Endodermal cell (in vitro differentiated cells): ENCODE results near the gene DSTN. TPM values are rescaled to one million over a fixed set of nuclear protein-coding genes. Genes with fewer than 3 reads are reported as not detected.

Source experiments
- DNase-seq: peaks from one replicate; pipeline ENCODE4 v3.0.0-alpha.2; 2017
- H3K27ac ChIP-seq: 2 replicates; pipeline ENCODE4 v1.5.1; 2013; ENCODE audit warnings: mild to moderate bottlenecking, low read depth, low read length, moderate library complexity
- H3K27me3 ChIP-seq: 2 replicates; pipeline ENCODE4 v1.6.1; 2013; ENCODE audit warnings: mild to moderate bottlenecking, low read length, moderate library complexity; ENCODE audit not compliant: insufficient read depth, control insufficient read depth, poor library complexity, severe bottlenecking
- H3K36me3 ChIP-seq: 2 replicates; pipeline ENCODE4 v1.7.0; 2013; ENCODE audit warnings: mild to moderate bottlenecking, low read length, moderate library complexity; ENCODE audit not compliant: control insufficient read depth, insufficient read depth
- H3K4me1 ChIP-seq: one replicate; pipeline ENCODE4 v1.7.0; 2013; ENCODE audit warnings: low read length; ENCODE audit not compliant: control insufficient read depth, insufficient read depth
- H3K4me3 ChIP-seq: 2 replicates; pipeline ENCODE4 v1.5.1; 2013; ENCODE audit warnings: mild to moderate bottlenecking, low read length, moderate library complexity
- H3K9ac ChIP-seq: 2 replicates; pipeline ENCODE4 v1.6.1; 2013; ENCODE audit warnings: mild to moderate bottlenecking, low read length, moderate library complexity; ENCODE audit not compliant: poor library complexity, severe bottlenecking; ENCODE audit errors: extremely low read depth
- H3K9me3 ChIP-seq: 2 replicates; pipeline ENCODE4 v1.6.1; 2013; ENCODE audit warnings: mild to moderate bottlenecking, low read length, moderate library complexity; ENCODE audit not compliant: control insufficient read depth
- H3K27ac Mint-ChIP-seq: 2 replicates; pipeline ENCODE4 v1.8.0; 2020; ENCODE audit warnings: mixed read lengths
- H3K27me3 Mint-ChIP-seq: 2 replicates; pipeline ENCODE4 v1.8.0; 2021; ENCODE audit warnings: mild to moderate bottlenecking, mixed read lengths; ENCODE audit not compliant: insufficient read depth
- H3K36me3 Mint-ChIP-seq: 2 replicates; pipeline ENCODE4 v1.8.0; 2020; ENCODE audit warnings: low read depth, mixed read lengths
- H3K4me1 Mint-ChIP-seq: 2 replicates; pipeline ENCODE4 v1.8.0; 2020; ENCODE audit warnings: mixed read lengths
- H3K4me3 Mint-ChIP-seq: 2 replicates; pipeline ENCODE4 v1.8.0; 2020; ENCODE audit warnings: mild to moderate bottlenecking, moderate library complexity, mixed read lengths
- H3K9me3 Mint-ChIP-seq: 2 replicates; pipeline ENCODE4 v1.8.0; 2020; ENCODE audit warnings: mild to moderate bottlenecking, mixed read lengths
- CTCF ChIP-seq: fragments of 200-600 bp; sonication (generic); conservative IDR thresholded peaks from 2 replicates; pipeline ENCODE4 v1.5.0; 2021; ENCODE audit warnings: antibody characterized with exemption, mild to moderate bottlenecking
- WGBS, 2 experiments: methylation state at CpG; one replicate each; pipeline versions ENCODE4 v1.1.5 to v1.1.7; 2013; ENCODE audit warnings: missing lambda C conversion rate in 2 of 2, mixed read lengths in 1 of 2; ENCODE audit not compliant: insufficient coverage in 1 of 2, insufficient read length in 1 of 2; 5-methylcytosine and 5-hydroxymethylcytosine counted together
- total RNA-seq, 2 donors: library from RNA; stranded (reverse); fragmentation: NEBNext Ultra II Directional in 1 of 2; extraction: Animal tissue kit (Norgen Biotek cat#: 25700) in 1 of 2; gene quantifications; 2 replicates in 1 of 2; 3 replicates in 1 of 2; pipeline ENCODE4 v1.2.1, GENCODE V29; 2021

DSTN gene
- total RNA-seq, 2 donors from 2014 or later, result 196 to 204 TPM

- no peak for TF ChIP-seq CTCF
Observed at GRCh38 chr20:17571153-17571527, 1.3 kb downstream of the DSTN start.

GRCh38 chr20:17572034-17572638 lies 2.3 kb downstream of the DSTN start:
- peak overlapping the region; percentile 70 for H3K27ac Mint-ChIP-seq
- H3K9me3 Mint-ChIP-seq, result no peaks in the 10 kb centered on the region
- peaks cover 45% of the 10 kb centered on the region for H3K4me1 Mint-ChIP-seq

More at GRCh38 chr20:17571153-17571527, 1.3 kb downstream of the DSTN start:
- DNase-seq, result no peak
- no peak overlapping the region for H3K27ac ChIP-seq
- H3K36me3 ChIP-seq, result peaks cover 16% of the 10 kb centered on the region
- Mint-ChIP-seq H3K4me1 (peaks cover 44% of the 10 kb centered on the region), H3K36me3 (peaks cover 4% of the 10 kb centered on the region), H3K9me3 (no peaks in the 10 kb centered on the region), H3K27me3 (no peaks in the 10 kb centered on the region), H3K4me3 (peak overlapping the region; percentile 89), H3K27ac (no peak overlapping the region)
- H3K4me3 ChIP-seq, result peak overlapping the region; percentile 90
- 15 to 16% methylated on average over 6 of the region's 6 CpGs for WGBS, 2 experiments
- no peaks in the 10 kb centered on the region for H3K4me1 ChIP-seq
- peak overlapping the region; percentile 90 for H3K9ac ChIP-seq
- no peaks in the 10 kb centered on the region for H3K27me3 ChIP-seq
- no peaks in the 10 kb centered on the region for H3K9me3 ChIP-seq

GRCh38 chr20:17573463-17573862 lies 3.6 kb downstream of the DSTN start:
- Histone ChIP-seq H3K9ac (no peak overlapping the region), H3K4me3 (peak overlapping the region; percentile 90), H3K36me3 (peaks cover 21% of the 10 kb centered on the region), H3K4me1 (no peaks in the 10 kb centered on the region), H3K9me3 (no peaks in the 10 kb centered on the region), H3K27me3 (no peaks in the 10 kb centered on the region), H3K27ac (no peak overlapping the region)
- H3K27ac Mint-ChIP-seq, result no peak overlapping the region
- peaks cover 38% of the 10 kb centered on the region for H3K4me1 Mint-ChIP-seq
- no peaks in the 10 kb centered on the region for H3K9me3 Mint-ChIP-seq
- H3K27me3 Mint-ChIP-seq, result no peaks in the 10 kb centered on the region
- peaks cover 4% of the 10 kb centered on the region for H3K36me3 Mint-ChIP-seq
- H3K4me3 Mint-ChIP-seq, result no peak overlapping the region
- DNase-seq, result no peak
- WGBS, 2 experiments, result 60 to 93% methylated on average over 1 to 3 of the region's 3 CpGs
- no peak for TF ChIP-seq CTCF

More at GRCh38 chr20:17572034-17572638, 2.3 kb downstream of the DSTN start:
- Histone ChIP-seq H3K27me3 (no peaks in the 10 kb centered on the region), H3K36me3 (peaks cover 21% of the 10 kb centered on the region), H3K9me3 (no peaks in the 10 kb centered on the region), H3K9ac (peak overlapping the region; percentile 42), H3K4me3 (peak overlapping the region; percentile 90), H3K4me1 (no peaks in the 10 kb centered on the region), H3K27ac (no peak overlapping the region)
- peak overlapping the region; percentile 89 for H3K4me3 Mint-ChIP-seq
- TF ChIP-seq CTCF, result no peak
- DNase-seq, result no peak
- 61 to 100% methylated on average over 2 to 7 of the region's 7 CpGs for WGBS, 2 experiments
- peaks cover 4% of the 10 kb centered on the region for H3K36me3 Mint-ChIP-seq
- H3K27me3 Mint-ChIP-seq, result no peaks in the 10 kb centered on the region
